ENCODE data around the gene KCNQ1.

Gene KCNQ1

GRCh38 chr11:2696455-2696854 is 251.6 kb downstream of the KCNQ1 start:
- DNase-seq (ENCODE audit: low read depth in 2 of 2), result no peak

- no peak for DNase-seq (ENCODE audit: low read depth in 2 of 2)
These were observed 253.1 kb downstream of the KCNQ1 start for GRCh38 chr11:2697866-2698265.

GRCh38 chr11:2698386-2699184 is 253.8 kb downstream of the KCNQ1 start:
- no peak for DNase-seq (ENCODE audit: low read depth in 2 of 2)

- DNase-seq (ENCODE audit: low read depth in 2 of 2), result no peak
These were observed 254.3 kb downstream of the KCNQ1 start for GRCh38 chr11:2699185-2699530.

- DNase-seq (ENCODE audit: low read depth in 2 of 2), result peak; percentile 64 to 69
These were observed 255.0 kb downstream of the KCNQ1 start, which contains the start of gene KCNQ1OT1 for GRCh38 chr11:2699531-2700414. TSS of gene KCNQ1OT1 (minus strand) at chr11:2699994.

- no peak for DNase-seq (ENCODE audit: low read depth in 2 of 2)
These were observed 255.8 kb downstream of the KCNQ1 start for GRCh38 chr11:2700415-2701211.

GRCh38 chr11:2701230-2701629 is 256.4 kb downstream of the KCNQ1 start:
- DNase-seq (ENCODE audit: low read depth in 2 of 2), result no peak

- no peak for DNase-seq (ENCODE audit: low read depth in 2 of 2)
These were observed 257.2 kb downstream of the KCNQ1 start for GRCh38 chr11:2701898-2702434.

GRCh38 chr11:2702771-2703362 is 258.1 kb downstream of the KCNQ1 start:
- DNase-seq (ENCODE audit: low read depth in 2 of 2), result no peak

- no peak for DNase-seq (ENCODE audit: low read depth in 2 of 2)
These were observed 258.7 kb downstream of the KCNQ1 start for GRCh38 chr11:2703363-2704141.

GRCh38 chr11:2704356-2704755 is 259.5 kb downstream of the KCNQ1 start:
- no peak for DNase-seq (ENCODE audit: low read depth in 2 of 2)

- DNase-seq (ENCODE audit: low read depth in 2 of 2), result no peak
These were observed 260.2 kb downstream of the KCNQ1 start for GRCh38 chr11:2704896-2705606.

- DNase-seq (ENCODE audit: low read depth in 2 of 2), result no peak
These were observed 261.5 kb downstream of the KCNQ1 start for GRCh38 chr11:2706321-2706720.

GRCh38 chr11:2707736-2708135 is 262.9 kb downstream of the KCNQ1 start:
- DNase-seq (ENCODE audit: low read depth in 2 of 2), result no peak

GRCh38 chr11:2708151-2708581 is 263.4 kb downstream of the KCNQ1 start:
- no peak for DNase-seq (ENCODE audit: low read depth in 2 of 2)

- no peak for DNase-seq (ENCODE audit: low read depth in 2 of 2)
These were observed 264.0 kb downstream of the KCNQ1 start for GRCh38 chr11:2708757-2709281.

- no peak for DNase-seq (ENCODE audit: low read depth in 2 of 2)
These were observed 264.6 kb downstream of the KCNQ1 start for GRCh38 chr11:2709429-2709828.

GRCh38 chr11:2711161-2711560 is 266.4 kb downstream of the KCNQ1 start:
- no peak for DNase-seq (ENCODE audit: low read depth in 2 of 2)

GRCh38 chr11:2713094-2713493 is 268.3 kb downstream of the KCNQ1 start:
- no peak for DNase-seq (ENCODE audit: low read depth in 2 of 2)

Data from stimulated activated CD8-positive, alpha-beta memory T cell treated with anti-CD3 and anti-CD28 coated beads, Interleukin-7, amount 100 ng/mL, for 1 hour (primary cell).